ENCODE measurements around the gene TMEM89.

The TMEM89 gene

DNA sequence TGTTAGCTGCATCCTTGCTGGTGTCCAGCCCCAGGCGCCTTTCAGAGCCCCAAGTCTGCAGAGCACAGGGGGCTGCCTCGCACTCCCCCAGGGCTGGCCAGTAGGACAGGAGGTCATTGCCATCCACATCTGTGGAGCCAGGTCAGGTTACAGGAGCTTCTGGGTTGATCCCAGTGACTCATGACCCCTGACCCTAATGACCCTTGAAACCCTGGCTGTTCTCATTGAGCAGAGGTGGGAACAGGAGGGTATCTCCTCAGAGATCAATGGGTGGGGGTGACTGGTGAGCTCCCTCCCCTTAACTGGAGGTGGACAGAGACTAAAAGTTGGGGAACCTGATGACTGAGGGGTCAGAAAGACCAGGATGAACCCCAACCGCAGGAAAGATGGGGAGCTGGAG, 19.8 kb upstream of the TMEM89 start:
- DNase-seq = no peak

GRCh38 chr3:48639944-48640606, 18.5 kb upstream of the TMEM89 start:
- DNase-seq = no peak

DNA sequence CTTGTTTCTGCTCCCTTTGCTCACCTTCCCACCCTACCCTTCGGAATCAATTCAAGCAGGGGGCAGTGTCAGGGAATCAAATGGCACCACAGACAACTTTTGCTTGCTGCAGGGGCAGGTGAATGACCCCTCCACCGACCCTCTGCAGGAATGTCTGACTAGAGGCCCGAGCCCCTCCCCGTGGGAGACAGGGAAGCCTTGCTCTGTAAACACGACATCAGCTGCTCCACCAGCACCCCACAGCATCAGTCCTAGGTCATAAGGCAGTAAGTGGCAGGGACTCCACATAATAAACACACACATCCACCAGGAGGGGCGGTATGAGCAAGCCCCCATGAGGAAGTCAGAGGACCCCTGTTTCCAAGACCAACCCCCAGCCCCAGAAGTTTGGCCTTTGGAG, 15.7 kb upstream of the TMEM89 start:
- no peak for DNase-seq

DNA sequence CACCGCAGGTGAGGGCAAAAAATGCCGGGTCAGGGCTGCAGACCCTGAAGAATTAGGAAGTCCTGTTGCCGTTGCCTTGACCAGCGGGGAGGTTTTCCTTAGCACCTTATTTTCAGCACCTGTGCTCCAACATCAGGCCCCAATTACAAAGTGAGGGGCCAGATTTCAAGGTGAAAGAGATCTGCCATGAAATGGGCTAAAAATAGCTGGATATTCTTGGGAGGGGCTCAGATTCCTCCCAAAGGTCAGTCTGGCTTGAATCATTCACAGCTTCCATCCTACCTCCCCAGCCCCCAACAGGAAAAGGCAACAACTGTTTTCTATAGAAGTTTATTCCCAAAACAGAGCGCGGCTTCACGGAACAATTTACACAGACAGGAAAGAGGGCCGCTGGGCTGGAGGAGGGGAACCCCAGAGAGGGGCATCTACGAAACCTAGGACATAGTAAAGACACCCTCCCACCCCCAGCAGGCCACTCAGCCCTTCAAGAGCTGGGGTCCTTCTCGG, 14.6 kb upstream of the TMEM89 start:
- DNase-seq = no peak

- peak; percentile 77 for DNase-seq
Observed at GRCh38 chr3:48635222-48636021, 13.9 kb upstream of the TMEM89 start, which contains the start of gene SLC26A6. TSS of gene SLC26A6 (minus strand) at chr3:48635461. CDS start at chr3:48635393, 68 bp downstream.

DNA sequence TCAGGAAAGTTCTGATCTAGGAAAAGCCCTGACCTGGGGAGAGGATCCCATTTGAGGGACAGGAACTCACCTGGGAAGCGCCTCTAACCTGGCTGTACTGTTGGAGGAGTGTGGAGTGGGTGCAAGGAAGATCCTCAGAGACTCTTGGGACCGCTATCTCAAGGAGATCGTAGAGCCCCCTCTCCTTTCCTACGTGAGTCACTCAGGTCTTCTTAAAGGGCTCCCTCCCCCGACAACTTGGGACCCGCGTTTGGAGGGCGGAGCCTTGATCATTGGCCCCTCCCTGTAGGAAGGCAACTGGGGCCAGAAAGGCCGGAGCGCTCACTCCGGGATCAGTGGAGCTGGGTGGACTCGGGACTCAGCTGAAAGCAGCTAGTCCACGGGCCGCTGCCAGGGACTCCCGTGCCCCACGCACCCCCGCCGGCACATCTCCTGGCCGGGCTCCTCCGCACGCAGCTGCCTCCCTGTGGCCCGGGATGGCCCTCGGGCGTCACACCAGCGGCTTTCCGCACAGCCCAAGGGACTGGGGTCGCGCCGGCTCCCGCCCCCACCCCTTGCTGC, 13.2 kb upstream of the TMEM89 start:
- no peak for DNase-seq

GRCh38 chr3:48633743-48634142, 12.2 kb upstream of the TMEM89 start:
- DNase-seq = no peak

GRCh38 chr3:48633256-48633655, 11.7 kb upstream of the TMEM89 start:
- DNase-seq = no peak

DNA sequence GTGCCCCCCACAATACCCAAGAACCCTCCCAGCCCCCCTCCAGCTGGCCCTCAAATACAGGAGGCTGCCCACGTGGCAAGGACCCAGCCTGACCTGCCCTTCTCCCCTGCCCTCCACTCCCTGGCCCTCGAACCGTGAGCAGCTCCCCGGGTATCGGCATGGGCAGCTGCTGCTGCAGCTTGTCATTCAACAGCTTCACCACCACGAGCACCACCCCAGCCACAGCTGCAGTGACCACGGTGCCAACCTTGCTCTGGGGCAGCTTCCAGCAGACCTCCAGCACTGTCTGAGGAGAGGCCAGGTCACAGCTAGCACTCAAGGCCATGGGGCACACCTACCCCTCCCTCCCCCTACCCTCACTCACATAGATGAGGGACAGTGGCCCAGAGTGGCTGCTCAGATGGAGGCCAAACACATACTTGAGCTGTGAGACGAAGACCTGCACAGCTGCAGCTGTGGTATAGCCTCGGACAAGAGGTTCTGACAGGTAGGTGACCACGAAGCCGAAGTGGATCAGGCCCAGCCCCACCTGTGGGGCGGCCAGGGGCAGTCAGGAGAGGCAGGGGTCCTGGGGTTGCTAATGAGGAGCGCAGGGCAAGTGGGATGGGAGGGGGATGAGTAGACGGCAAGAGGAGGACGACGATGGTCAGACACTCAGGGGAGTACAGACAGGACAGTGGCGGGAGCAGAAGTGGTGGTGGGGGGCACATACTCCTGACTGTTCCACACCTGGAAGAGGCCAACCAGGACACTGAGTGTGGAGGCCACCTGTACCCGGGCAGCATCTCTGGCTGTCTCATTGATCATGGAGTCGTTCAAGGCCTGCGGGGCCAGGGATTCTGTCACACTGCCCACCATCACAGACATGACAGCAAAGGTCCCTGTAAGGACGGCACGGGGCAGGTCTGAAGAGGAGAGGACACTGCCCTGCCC, 10.2 kb upstream of the TMEM89 start:
- DNase-seq = no peak

DNA sequence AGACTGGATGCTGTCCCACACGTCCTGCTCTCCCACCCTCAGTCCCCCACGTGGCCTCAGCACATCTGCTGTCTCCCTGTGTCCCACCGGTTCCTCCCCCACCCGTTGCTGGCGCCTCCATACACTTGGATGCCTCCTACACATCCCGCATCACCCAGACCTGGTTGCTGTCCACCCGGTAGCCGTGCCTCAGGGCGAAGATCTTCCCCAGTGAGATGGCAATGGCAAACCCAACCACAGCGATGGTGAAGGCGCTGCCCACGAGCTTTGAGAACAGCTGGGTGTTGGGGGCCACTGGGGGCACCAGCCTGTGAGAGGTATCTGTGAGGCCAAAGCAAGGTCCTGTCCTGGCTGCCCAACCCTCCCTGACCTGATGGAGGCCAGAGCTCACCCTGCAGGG, 9.3 kb upstream of the TMEM89 start:
- DNase-seq = no peak

GRCh38 chr3:48630407-48630806, 8.8 kb upstream of the TMEM89 start:
- no peak for DNase-seq

GRCh38 chr3:48629894-48630293, 8.3 kb upstream of the TMEM89 start:
- no peak for DNase-seq

- no peak for DNase-seq
Observed at GRCh38 chr3:48628277-48629017, 6.9 kb upstream of the TMEM89 start.

GRCh38 chr3:48625600-48625999, 4.0 kb upstream of the TMEM89 start:
- DNase-seq = no peak

GRCh38 chr3:48624767-48625166, 3.2 kb upstream of the TMEM89 start:
- DNase-seq = no peak

GRCh38 chr3:48623851-48624547, 2.4 kb upstream of the TMEM89 start:
- DNase-seq = peak; percentile 68

- DNase-seq = no peak
Observed at GRCh38 chr3:48619541-48620524, 1.7 kb downstream of the TMEM89 start.

DNA sequence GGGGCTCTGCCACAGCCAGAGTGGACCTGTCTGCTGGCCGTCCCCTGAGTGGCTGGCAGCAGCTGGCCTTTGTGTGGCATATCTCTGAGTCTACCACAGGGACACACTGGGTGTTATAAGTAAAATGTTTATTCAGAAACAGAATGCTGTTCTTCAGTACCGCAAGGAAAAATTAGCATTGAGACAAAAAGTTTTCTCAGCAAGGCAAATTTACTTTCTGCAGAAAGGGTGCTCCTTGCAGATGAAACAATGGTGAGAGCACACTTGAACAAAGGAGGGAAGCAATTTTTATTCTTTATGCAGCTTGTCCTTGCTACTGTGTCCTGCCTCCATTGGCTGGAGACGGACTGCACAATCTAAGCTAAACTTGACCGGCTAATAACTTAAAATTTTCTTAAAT, 4.0 kb downstream of the TMEM89 start:
- DNase-seq = no peak

DNA sequence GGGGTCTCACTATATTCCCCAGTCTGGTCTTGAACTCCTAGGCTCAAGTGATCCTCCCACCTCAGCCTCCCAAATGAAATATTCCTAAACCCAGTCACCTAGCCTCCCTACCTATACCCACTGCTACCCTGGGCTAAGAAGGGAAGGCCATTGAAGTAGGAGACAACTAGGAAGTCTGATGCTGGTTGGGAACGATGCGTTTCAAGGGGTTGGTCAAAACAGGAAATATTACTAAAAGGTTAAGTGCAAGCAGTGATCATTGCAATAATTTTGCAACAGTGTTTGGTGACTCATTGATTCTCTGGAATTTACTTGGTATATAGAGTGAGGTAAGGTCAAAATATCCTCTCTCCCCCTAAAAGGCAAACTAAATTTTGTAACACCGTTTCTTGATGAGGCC, 7.5 kb downstream of the TMEM89 start:
- no peak for DNase-seq

- DNase-seq = no peak
Observed at GRCh38 chr3:48612309-48612708, 9.3 kb downstream of the TMEM89 start.
